KBM-7 (cell line): ENCODE data around the gene GMEB2.
A peak's percentile ranks its signal among the peaks of the same experiment; 100 is the strongest.
"Not testable (repeated sequence)": the region's sequence is repeated elsewhere in the genome, so short reads cannot be mapped to it uniquely, and the experiment has no call there.

ENCODE experiments used
- DNase-seq: peaks from one replicate; pipeline ENCODE4 v3.0.0-alpha.2; 2015
- in situ Hi-C: fragments of 300-500 bp; cut with MboI; formaldehyde crosslinking; loops from 2 replicates; pipeline ENCODE4 v1.14.3; 2020; ENCODE audit warnings: low sequenced_read_pairs, low pct_unique_long_range_greater_than_20kb, mixed read lengths

Gene GMEB2

GRCh38 chr20:63641146-63641791 is 14.4 kb upstream of the GMEB2 start:
- in situ Hi-C loops, result no loop called here
- no peak for DNase-seq

GRCh38 chr20:63640686-63641085 is 13.8 kb upstream of the GMEB2 start:
- DNase-seq, in situ Hi-C loops: not testable (repeated sequence)

- in situ Hi-C loops, result no loop called here
- DNase-seq, result no peak
Measured at GRCh38 chr20:63640086-63640485, 13.2 kb upstream of the GMEB2 start.

- in situ Hi-C loops, result no loop called here
- no peak for DNase-seq
Measured at GRCh38 chr20:63639093-63639975, 12.4 kb upstream of the GMEB2 start.

- in situ Hi-C loops, result no loop called here
- no peak for DNase-seq
Measured at GRCh38 chr20:63636752-63637628, 10.1 kb upstream of the GMEB2 start.

GRCh38 chr20:63635431-63636141 is 8.7 kb upstream of the GMEB2 start:
- in situ Hi-C loops, result no loop called here
- DNase-seq, result peak; percentile 84

GRCh38 chr20:63633732-63634131 is 6.8 kb upstream of the GMEB2 start:
- no peak for DNase-seq
- in situ Hi-C loops, result no loop called here

- in situ Hi-C loops, DNase-seq: not testable (repeated sequence)
Measured at GRCh38 chr20:63631426-63631825, 4.5 kb upstream of the GMEB2 start.

GRCh38 chr20:63630956-63631355 is 4.1 kb upstream of the GMEB2 start:
- in situ Hi-C loops, result not testable (repeated sequence)

GRCh38 chr20:63628246-63628975 is 1.5 kb upstream of the GMEB2 start:
- in situ Hi-C loops, result no loop called here
- peak; percentile 90 for DNase-seq

More at GRCh38 chr20:63630956-63631355, 4.1 kb upstream of the GMEB2 start:
- DNase-seq, result not testable (repeated sequence)

- DNase-seq, result no peak
- in situ Hi-C loops, result no loop called here
Measured at GRCh38 chr20:63627751-63628245, 897 bp upstream of the GMEB2 start.

- in situ Hi-C loops, result no loop called here
- peak; percentile 95 for DNase-seq
Measured at GRCh38 chr20:63627129-63627750, 339 bp upstream of the GMEB2 start.

- in situ Hi-C loops, result no loop called here
- no peak for DNase-seq
Measured at GRCh38 chr20:63625771-63626423, 1.0 kb downstream of the GMEB2 start.

- in situ Hi-C loops, result no loop called here
- peak; percentile 43 for DNase-seq
Measured at GRCh38 chr20:63624486-63624885, 2.4 kb downstream of the GMEB2 start.

GRCh38 chr20:63622732-63623131 is 4.2 kb downstream of the GMEB2 start:
- in situ Hi-C loops, result no loop called here
- DNase-seq, result no peak

GRCh38 chr20:63622096-63622495 is 4.8 kb downstream of the GMEB2 start:
- in situ Hi-C loops, result no loop called here
- DNase-seq, result no peak

- no peak for DNase-seq
- in situ Hi-C loops, result no loop called here
Measured at GRCh38 chr20:63620991-63621390, 5.9 kb downstream of the GMEB2 start.
